GM12874 (cell line): ENCODE measurements around the gene FBF1.
A peak's percentile ranks its signal among the peaks of the same experiment; 100 is the strongest.

ENCODE experiments used
- TF ChIP-seq, protein P1 (sequence below): IDR thresholded peaks from 2 replicates; pipeline ENCODE4 v1.5.1; 2011; ENCODE audit warnings: low read depth, mild to moderate bottlenecking, control low read depth, low read length, moderate library complexity; ENCODE audit not compliant: insufficient read depth

Gene FBF1

DNA sequence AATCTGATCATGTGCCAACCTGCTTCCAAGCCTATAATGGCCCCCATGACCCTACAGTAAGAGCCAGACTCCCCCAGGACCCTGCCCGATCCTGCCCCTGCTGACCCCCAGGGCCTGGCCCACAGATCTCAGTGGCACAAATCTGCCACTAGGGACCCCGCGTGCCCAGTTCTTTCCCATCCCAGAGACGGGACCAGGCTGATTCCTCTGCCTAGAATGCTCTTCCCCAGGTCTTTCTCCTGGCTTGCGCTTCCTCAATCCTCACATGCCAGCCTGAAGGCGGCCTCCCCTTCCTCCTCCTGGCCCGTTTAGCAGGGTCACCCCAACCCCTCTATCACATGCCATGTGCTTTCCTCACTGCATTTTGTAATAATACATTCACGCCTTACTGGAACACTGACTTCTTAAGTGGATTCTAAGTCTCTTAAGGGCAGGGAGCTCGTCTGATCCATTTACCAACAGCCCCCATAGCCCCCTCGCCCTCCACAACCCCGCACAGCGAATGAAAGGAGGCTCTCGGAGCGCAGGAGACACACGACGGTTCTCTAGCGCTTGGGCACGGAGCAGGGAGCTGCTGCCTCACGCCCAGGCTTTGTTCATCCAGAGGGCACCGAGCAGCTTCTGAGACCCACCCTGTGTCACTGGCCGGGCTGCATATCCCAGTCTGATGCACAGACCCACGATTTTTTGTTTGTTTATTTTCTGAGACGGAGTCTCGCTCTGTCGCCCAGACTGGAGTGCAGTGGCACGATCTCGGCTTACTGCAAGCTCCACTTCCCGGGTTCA lies 45.3 kb downstream of the FBF1 start:
- TF ChIP-seq, protein P1, sequence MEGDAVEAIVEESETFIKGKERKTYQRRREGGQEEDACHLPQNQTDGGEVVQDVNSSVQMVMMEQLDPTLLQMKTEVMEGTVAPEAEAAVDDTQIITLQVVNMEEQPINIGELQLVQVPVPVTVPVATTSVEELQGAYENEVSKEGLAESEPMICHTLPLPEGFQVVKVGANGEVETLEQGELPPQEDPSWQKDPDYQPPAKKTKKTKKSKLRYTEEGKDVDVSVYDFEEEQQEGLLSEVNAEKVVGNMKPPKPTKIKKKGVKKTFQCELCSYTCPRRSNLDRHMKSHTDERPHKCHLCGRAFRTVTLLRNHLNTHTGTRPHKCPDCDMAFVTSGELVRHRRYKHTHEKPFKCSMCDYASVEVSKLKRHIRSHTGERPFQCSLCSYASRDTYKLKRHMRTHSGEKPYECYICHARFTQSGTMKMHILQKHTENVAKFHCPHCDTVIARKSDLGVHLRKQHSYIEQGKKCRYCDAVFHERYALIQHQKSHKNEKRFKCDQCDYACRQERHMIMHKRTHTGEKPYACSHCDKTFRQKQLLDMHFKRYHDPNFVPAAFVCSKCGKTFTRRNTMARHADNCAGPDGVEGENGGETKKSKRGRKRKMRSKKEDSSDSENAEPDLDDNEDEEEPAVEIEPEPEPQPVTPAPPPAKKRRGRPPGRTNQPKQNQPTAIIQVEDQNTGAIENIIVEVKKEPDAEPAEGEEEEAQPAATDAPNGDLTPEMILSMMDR, result peak; percentile 51

- TF ChIP-seq, protein P1, result no peak
Measured at GRCh38 chr17:75894049-75894733, 46.7 kb downstream of the FBF1 start.

DNA sequence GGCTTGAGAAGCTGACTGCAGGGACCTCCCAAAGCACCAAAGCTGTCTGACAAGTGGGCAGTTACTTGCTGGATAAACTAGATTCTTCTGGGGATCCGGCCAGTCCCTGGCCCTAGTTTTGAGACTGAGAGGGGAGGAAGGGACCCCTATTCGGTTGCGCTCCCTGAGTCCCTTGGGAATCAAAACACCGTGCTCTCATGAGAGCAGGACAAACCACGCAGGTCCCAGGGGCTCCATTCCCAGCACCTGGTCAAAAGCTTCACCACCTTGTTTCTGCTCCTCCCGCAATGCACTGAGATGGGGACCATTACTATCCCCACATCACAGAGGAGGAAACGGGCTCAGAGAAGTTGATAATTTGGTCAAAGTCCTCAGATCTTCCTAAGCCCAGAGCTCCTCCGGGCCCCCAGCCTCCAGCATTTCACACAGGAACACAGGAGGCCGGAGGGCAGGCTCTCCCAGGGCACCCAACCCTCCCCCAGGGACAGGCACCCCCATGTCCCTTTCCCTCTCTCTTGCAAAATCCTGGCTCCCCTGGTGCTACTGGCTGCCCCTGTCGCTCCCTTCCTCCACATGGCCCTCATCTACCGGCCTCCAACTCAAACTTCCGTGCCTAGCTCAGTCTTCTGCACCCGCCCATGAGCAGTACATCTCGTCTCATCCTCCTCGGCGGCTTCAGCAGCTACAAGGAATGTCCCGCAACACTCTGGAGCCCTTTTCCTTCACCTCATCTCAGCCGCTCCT lies 47.4 kb downstream of the FBF1 start:
- TF ChIP-seq, protein P1, result no peak

DNA sequence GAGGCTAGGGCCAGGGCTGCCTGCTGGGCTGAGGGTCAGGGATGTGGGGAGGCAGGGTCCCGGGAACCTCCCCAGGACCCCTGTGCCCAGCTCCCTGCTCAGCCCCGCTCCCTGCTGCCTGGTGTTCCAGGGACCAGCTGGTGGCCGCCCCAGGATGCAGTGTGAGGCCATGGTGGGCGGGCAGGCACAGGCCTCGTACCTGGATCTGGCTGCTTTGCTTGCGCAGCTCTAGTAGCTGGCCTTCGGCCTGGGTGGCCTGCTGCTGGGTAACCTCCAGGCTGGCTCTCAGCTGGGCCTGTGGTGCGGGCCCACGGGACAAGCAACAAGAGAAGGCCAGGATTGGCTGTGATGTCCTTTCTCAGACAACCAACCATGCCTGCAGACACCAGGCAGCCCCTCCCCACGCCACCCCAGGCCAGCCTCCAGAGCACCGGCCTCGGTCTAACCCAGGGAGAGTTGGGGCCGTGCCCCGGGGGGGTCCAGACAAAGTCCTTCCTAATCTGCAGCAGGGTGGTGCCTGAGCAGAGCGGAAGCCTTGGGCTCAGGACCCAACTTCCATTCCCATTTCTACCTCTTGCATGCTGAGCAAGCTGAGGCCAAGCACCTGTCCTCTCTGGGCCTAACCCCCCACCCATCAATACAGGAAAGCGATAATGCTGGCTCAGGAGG lies 48.2 kb downstream of the FBF1 start:
- TF ChIP-seq, protein P1, result no peak

GRCh38 chr17:75891605-75892555 lies 49.0 kb downstream of the FBF1 start:
- TF ChIP-seq, protein P1, result no peak

- TF ChIP-seq, protein P1, result no peak
Measured at GRCh38 chr17:75891022-75891604, 49.7 kb downstream of the FBF1 start.
